Measurements from ENCODE around the gene MYEOV. TPM values are rescaled to one million over a fixed set of nuclear protein-coding genes. Genes with fewer than 3 reads are reported as not detected.

MYEOV gene
- total RNA-seq, 4 donors from 2014 or later, result not detected

DNA sequence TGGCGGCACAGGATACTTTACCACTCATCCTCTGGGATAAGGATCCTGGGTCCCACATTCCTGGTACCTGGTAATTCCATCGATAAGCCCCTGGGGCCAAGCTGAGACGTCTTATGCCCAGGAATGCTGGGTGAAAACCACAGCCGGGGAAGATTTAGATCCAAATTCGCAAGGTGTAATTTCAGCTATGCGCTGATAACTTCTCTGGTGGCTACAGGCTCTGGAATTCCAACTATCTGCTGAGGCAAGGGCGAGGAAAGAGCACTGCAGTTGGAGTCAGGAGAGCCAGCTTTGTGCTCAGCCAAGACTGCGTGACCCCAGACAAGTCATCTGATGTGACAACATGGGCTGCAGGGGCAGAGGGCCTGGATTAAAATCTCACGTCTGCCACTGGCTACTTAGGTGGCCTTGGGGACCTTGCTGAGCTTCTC is 9.9 kb upstream of the MYEOV start:
- H3K27ac ChIP-seq (replicated peaks in 1 of 4), result no peak overlapping the region
- no peak for DNase-seq (ENCODE audit: extremely low spot score)
- no peaks in the 10 kb centered on the region for H3K36me3 ChIP-seq
- peaks cover 0 to 37% (median 0%) of the 10 kb centered on the region in 4 donors for H3K27me3 ChIP-seq
- peaks cover 0 to 9% (median 0%) of the 10 kb centered on the region in 4 donors for H3K9me3 ChIP-seq
- H3K4me3 ChIP-seq, result no peak overlapping the region
- no peaks in the 10 kb centered on the region for H3K4me1 ChIP-seq
- intact Hi-C loops (cut with DNase I), result loop anchor here (10.0 kb wide), 1 partner anchor 149 kb away; no protein-coding TSS in a partner anchor
- 83% methylated on average over 6 of the region's 9 CpGs for WGBS
- TF ChIP-seq CTCF (IDR thresholded peaks at IDR 0.05), result no peak
- TF ChIP-seq EP300 (IDR thresholded peaks at IDR 0.05), result no peak
- TF ChIP-seq POLR2AphosphoS5 (IDR thresholded peaks at IDR 0.05), result no peak
- TF ChIP-seq POLR2A (IDR thresholded peaks at IDR 0.05; ENCODE audit: low read depth), result no peak

DNA sequence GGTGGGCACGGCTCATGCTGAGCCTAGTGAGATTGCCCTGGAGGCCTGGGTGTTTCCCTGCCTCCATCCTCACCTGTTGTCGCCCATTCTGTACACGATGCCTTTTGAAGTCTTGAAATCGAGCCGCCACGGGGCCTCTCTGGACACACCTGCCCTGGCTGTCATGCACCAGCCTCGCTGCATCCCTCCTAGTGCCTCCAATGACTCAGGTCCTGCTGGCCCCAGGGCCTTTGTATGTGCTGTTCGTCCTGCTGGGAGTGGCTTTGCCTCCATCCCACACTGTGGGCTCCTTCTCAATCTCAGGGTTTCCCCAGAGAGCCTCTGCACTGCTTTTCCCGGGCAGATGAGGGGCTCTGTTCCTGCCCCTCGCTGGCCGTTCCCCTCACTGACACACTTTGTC is 8.9 kb upstream of the MYEOV start:
- H3K4me1 ChIP-seq, result no peaks in the 10 kb centered on the region
- H3K27me3 ChIP-seq, result peaks cover 0 to 37% (median 0%) of the 10 kb centered on the region in 4 donors
- H3K9me3 ChIP-seq, result peaks cover 0 to 9% (median 0%) of the 10 kb centered on the region in 4 donors
- intact Hi-C loops (cut with DNase I), result loop anchor here (10.0 kb wide), 1 partner anchor 150 kb away; no protein-coding TSS in a partner anchor
- no peaks in the 10 kb centered on the region for H3K36me3 ChIP-seq
- 96% methylated on average over 11 of the region's 11 CpGs for WGBS
- H3K4me3 ChIP-seq, result no peak overlapping the region
- TF ChIP-seq EP300 (IDR thresholded peaks at IDR 0.05) (no peak), CTCF (IDR thresholded peaks at IDR 0.05) (no peak), POLR2AphosphoS5 (IDR thresholded peaks at IDR 0.05) (no peak), POLR2A (IDR thresholded peaks at IDR 0.05; ENCODE audit: low read depth) (no peak)
- no peak overlapping the region for H3K27ac ChIP-seq (replicated peaks in 1 of 4)
- no peak for DNase-seq (ENCODE audit: extremely low spot score)

DNA sequence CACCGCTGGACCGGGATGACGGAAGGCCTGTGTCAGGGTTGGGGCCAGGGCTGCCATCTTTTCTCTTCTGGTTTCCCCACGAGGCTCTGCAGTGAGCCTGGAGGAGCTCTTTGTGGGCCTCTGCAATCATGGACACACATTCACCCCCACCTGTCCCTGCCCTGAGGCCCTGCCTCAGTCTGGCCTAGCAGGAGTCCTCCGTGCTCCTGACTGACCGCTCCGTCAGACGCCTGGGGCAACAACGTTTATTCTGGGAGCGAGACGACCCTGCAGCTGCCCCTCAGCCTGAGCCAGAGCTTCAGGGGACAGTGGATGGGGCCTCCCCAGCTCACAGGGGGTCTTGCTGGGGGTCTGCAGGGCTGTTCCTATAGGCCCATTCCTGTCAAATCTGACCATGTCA is 8.2 kb upstream of the MYEOV start:
- H3K4me1 ChIP-seq, result no peaks in the 10 kb centered on the region
- TF ChIP-seq EP300 (IDR thresholded peaks at IDR 0.05) (no peak), POLR2A (IDR thresholded peaks at IDR 0.05; ENCODE audit: low read depth) (no peak), POLR2AphosphoS5 (IDR thresholded peaks at IDR 0.05) (no peak), CTCF (IDR thresholded peaks at IDR 0.05) (no peak)
- no peak for DNase-seq (ENCODE audit: extremely low spot score)

DNA sequence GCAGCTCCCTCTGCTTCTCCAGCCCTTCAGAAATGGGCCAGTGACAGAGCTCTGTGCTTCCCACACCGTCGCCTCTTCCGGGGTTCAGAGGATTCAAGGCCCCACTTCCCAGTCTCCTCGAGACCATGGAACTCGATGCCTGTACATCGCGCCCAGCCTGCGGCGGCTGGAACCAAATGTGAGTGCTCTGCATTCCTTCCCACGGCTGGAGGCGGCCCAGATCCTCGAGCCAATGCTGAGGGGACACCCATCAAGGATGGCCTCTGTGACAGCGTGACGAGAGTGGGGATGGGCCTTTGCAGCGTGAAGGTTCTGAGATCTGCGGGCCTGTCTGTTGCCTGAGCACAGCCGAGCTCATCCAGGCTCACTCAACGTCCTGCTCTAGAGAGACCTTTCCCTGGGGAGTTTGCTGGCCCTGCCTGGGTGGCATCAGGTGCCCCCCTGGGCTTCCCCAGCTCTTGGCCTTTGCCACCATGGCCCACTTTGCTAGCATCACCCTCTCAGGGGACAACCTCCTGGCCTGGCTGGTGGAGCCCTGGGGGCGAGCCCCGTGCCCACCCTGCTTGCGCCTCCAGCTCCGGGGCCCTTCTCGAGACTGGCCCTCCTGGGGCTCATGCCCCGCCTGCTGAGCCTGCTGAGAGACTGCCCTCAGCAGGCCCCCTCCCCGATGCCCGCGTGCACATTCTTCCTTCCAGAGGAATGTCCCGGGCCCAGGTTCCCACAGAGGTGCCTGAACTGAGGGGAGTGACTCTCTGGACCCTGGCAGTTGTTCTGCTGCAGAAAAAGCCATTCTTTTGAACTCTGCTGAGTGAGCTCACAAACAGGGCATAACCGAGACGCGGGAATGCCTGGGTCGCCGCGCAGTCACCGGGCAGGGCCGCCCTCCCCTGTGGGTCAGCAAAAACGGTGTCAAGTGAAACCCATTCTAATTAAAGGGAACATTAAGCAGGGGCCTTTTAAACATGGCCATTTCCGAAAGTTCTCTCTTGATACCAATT is 7.3 kb upstream of the MYEOV start:
- 76% methylated on average over 28 of the region's 38 CpGs for WGBS
- intact Hi-C loops (cut with DNase I), result loop anchor here (10.0 kb wide), 1 partner anchor 152 kb away; no protein-coding TSS in a partner anchor
- no peaks in the 10 kb centered on the region for H3K4me1 ChIP-seq
- no peak for TF ChIP-seq CTCF (IDR thresholded peaks at IDR 0.05)
- TF ChIP-seq POLR2AphosphoS5 (IDR thresholded peaks at IDR 0.05), result no peak
- TF ChIP-seq POLR2A (IDR thresholded peaks at IDR 0.05; ENCODE audit: low read depth), result no peak
- TF ChIP-seq EP300 (IDR thresholded peaks at IDR 0.05), result no peak
- no peak for DNase-seq (ENCODE audit: extremely low spot score)
- H3K36me3 ChIP-seq, result no peaks in the 10 kb centered on the region
- H3K27ac ChIP-seq (replicated peaks in 1 of 4), result no peak overlapping the region
- H3K27me3 ChIP-seq, result peaks cover 0 to 37% (median 0%) of the 10 kb centered on the region in 4 donors
- no peak overlapping the region for H3K4me3 ChIP-seq
- H3K9me3 ChIP-seq, result peaks cover 0 to 9% (median 0%) of the 10 kb centered on the region in 4 donors

More for the DNA sequence above, 8.2 kb upstream of the MYEOV start:
- 91% methylated on average over 11 of the region's 11 CpGs for WGBS
- Histone ChIP-seq H3K27ac (replicated peaks in 1 of 4) (no peak overlapping the region), H3K27me3 (peaks cover 0 to 37% (median 0%) of the 10 kb centered on the region in 4 donors), H3K36me3 (no peaks in the 10 kb centered on the region), H3K4me3 (no peak overlapping the region), H3K9me3 (peaks cover 0 to 9% (median 0%) of the 10 kb centered on the region in 4 donors)
- intact Hi-C loops (cut with DNase I), result loop anchor here (10.0 kb wide), 1 partner anchor 151 kb away; no protein-coding TSS in a partner anchor

Measured in esophagus muscularis mucosa (tissue), 4 donors.